ENCODE results near the gene FOXO4. TPM values are rescaled to one million over a fixed set of nuclear protein-coding genes. Genes with fewer than 3 reads are reported as not detected.

Gene FOXO4
- total RNA-seq, 4 donors from 2014 or later, result 14.0 to 39.8 (median 28.4) TPM

- H3K4me1 ChIP-seq, result no peaks in the 10 kb centered on the region
- TF ChIP-seq POLR2A (IDR thresholded peaks at IDR 0.05) (no peak), CTCF (IDR thresholded peaks at IDR 0.05) (no peak)
- H3K9me3 ChIP-seq, result no peaks in the 10 kb centered on the region
- no peak for DNase-seq
- peak overlapping the region; percentile 9 to 48 (median 38) for H3K4me3 ChIP-seq
- no peaks in the 10 kb centered on the region for H3K36me3 ChIP-seq
- no peaks in the 10 kb centered on the region for H3K27me3 ChIP-seq
- peak overlapping the region; percentile 75 to 87 (median 78) for H3K27ac ChIP-seq
Measured at GRCh38 chrX:71111921-71112431, 16.3 kb downstream of the FOXO4 start.

- H3K4me1 ChIP-seq, result peaks cover 0 to 11% (median 0%) of the 10 kb centered on the region in 4 donors
- no peak overlapping the region for H3K4me3 ChIP-seq
- H3K36me3 ChIP-seq, result peaks cover 0 to 16% (median 0%) of the 10 kb centered on the region in 3 donors
- H3K9me3 ChIP-seq, result no peaks in the 10 kb centered on the region
- H3K27me3 ChIP-seq, result no peaks in the 10 kb centered on the region
- H3K27ac ChIP-seq, result peak overlapping the region in 1 of 4 donors; percentile 82
- no peak for DNase-seq
- no peak for TF ChIP-seq POLR2A (IDR thresholded peaks at IDR 0.05)
- no peak for TF ChIP-seq CTCF (IDR thresholded peaks at IDR 0.05)
Measured at GRCh38 chrX:71117358-71117757, 21.7 kb downstream of the FOXO4 start.

GRCh38 chrX:71118032-71118984, 22.7 kb downstream of the FOXO4 start, which contains the start of gene MED12:
TSS of gene MED12 (plus strand) at chrX:71118596. CDS start at chrX:71118755, 159 bp downstream.
- peak within 1 kb of the TSS; percentile 58 to 78 (median 66) for H3K4me3 ChIP-seq
- DNase-seq, result peak; percentile 81 to 91 (median 86)
- peaks cover 0 to 11% (median 0%) of the 10 kb centered on the region in 4 donors for H3K4me1 ChIP-seq
- H3K36me3 ChIP-seq, result peaks cover 0 to 24% (median 0%) of the 10 kb centered on the region in 3 donors
- no peaks in the 10 kb centered on the region for H3K9me3 ChIP-seq
- TF ChIP-seq CTCF (IDR thresholded peaks at IDR 0.05) (no peak), POLR2A (IDR thresholded peaks at IDR 0.05) (peak in 1 of 2 donors; percentile 19)
- peak within 1 kb of the TSS; percentile 82 to 88 (median 84) for H3K27ac ChIP-seq
- no peaks in the 10 kb centered on the region for H3K27me3 ChIP-seq

- peak overlapping the region; percentile 82 to 88 (median 84) for H3K27ac ChIP-seq
- no peaks in the 10 kb centered on the region for H3K27me3 ChIP-seq
- peaks cover 0 to 11% (median 0%) of the 10 kb centered on the region in 4 donors for H3K4me1 ChIP-seq
- no peak for DNase-seq
- TF ChIP-seq POLR2A (IDR thresholded peaks at IDR 0.05) (no peak), CTCF (IDR thresholded peaks at IDR 0.05) (no peak)
- H3K9me3 ChIP-seq, result no peaks in the 10 kb centered on the region
- peaks cover 0 to 32% (median 0%) of the 10 kb centered on the region in 3 donors for H3K36me3 ChIP-seq
- peak overlapping the region; percentile 58 to 78 (median 66) for H3K4me3 ChIP-seq
Measured at GRCh38 chrX:71118985-71119535, 23.4 kb downstream of the FOXO4 start.

GRCh38 chrX:71128166-71128833, 32.6 kb downstream of the FOXO4 start:
- Histone ChIP-seq H3K27me3 (no peaks in the 10 kb centered on the region), H3K4me1 (no peaks in the 10 kb centered on the region), H3K4me3 (no peak overlapping the region), H3K9me3 (no peaks in the 10 kb centered on the region), H3K36me3 (peaks cover 0 to 67% (median 0%) of the 10 kb centered on the region in 3 donors), H3K27ac (no peak overlapping the region)
- DNase-seq, result no peak
- TF ChIP-seq CTCF (IDR thresholded peaks at IDR 0.05) (no peak), POLR2A (IDR thresholded peaks at IDR 0.05) (no peak)
